ENCODE data around the gene SYNGR4.
"Not testable (repeated sequence)": the region's sequence is repeated elsewhere in the genome, so short reads cannot be mapped to it uniquely, and the experiment has no call there.

Gene SYNGR4

DNA sequence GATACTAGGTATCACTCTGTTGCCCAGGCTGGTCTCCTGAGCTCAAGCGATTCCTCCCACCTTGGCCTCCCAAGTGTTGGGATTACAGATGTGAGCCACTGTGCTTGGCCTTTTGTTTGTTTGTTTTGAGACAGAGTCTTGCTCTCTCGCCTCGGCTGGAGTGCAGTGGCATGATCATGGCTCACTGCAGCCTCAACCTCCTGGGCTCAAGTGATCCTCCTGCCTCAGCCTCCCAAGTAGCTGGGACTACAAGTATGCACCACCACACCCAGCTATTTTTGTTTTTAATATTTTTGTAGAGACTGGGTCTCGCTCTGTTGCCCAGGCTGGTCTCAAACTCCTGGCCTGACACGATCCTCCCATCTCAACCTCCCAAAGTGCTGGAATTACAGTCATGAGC lies 7.6 kb downstream of the SYNGR4 start:
- not testable (repeated sequence) for DNase-seq

DNA sequence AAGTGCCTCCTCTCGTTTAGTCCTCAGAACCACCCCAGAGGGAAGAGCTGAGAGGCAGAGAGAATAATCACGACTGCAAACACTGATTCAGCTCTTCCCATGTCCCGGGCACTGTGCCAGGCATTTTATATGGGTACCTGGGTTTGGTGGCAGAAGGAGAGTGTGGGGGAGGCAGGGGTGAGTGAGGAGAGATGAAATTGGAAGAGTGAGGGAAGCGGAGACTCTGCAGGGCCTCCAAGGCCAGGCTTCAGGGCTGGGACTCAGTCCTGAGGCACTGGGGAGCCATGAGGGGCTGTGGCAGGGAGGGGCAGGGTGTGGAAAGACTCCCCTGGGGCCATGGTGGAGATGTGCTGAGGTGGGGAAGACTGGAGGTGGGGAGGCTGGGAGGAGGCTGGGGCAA lies 8.7 kb downstream of the SYNGR4 start:
- DNase-seq: no peak

GRCh38 chr19:48373567-48373966 lies 9.4 kb downstream of the SYNGR4 start:
- no peak for DNase-seq

DNA sequence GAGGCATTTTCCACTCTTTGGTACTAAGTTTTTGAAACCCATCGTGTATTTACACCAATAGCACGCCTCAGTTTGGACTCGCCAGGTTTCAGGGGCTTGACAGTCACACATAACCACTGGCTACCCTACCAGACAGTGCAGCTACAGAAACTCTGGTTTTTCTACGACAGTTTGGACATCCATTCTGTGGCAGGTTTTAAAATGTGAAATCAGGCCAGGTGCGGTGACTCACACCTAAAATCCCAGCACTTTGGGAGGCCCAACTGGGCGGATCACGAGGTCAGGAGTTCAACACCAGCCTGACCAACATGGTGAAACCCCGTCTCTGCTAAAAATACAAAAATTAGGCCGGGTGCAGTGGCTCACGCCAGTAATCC lies 14.0 kb downstream of the SYNGR4 start:
- DNase-seq: no peak

GRCh38 chr19:48379058-48379457 lies 14.9 kb downstream of the SYNGR4 start:
- DNase-seq: no peak

- DNase-seq: no peak
These were observed 17.2 kb downstream of the SYNGR4 start for GRCh38 chr19:48381178-48381950.

- DNase-seq: no peak
These were observed 18.1 kb downstream of the SYNGR4 start for GRCh38 chr19:48382286-48382685.

GRCh38 chr19:48385461-48386087 lies 21.4 kb downstream of the SYNGR4 start:
- no peak for DNase-seq

GRCh38 chr19:48386981-48387380 lies 22.8 kb downstream of the SYNGR4 start:
- no peak for DNase-seq

DNA sequence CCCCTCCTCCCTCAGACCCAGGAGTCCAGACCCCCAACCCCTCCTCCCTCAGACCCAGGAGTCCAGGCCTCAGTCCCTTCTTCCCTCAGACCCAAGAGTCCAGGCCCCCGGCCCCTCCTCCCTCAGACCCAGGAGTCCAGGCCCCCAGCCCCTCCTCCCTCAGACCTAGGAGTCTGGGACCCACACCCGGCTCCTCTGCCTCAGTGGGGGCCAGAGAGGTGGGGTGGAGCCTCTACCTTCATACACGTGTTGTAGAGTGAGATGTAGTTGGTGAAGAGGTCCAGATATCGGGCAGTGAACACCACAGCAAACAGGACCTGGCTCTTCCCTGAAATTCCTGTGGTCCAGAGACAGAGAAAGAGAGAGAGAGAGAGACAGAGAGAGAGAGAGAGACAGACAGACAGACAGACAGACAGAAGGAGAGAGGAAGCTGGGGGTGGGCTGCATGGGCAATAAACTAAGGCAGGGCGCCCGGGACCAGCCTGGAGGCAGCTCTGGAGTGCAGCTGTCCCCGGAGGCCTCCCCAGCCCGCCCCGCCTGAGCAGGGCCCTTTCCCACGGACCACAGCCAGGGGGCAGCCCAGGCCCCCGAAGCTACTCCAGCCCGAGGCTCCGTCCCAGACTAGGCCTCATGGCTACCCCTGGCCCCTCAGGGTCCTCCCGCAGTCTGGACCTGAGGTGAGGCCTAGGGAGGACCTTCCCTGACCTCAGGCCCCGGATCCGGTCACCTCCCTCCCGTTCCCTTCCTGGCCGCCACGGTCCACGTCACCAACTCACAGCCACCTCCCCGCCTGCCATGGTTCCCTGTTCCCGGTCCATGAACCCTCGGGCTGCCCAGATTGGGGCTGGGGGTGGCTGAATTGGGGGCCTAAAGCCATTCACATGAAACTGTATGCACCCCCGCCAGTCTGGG lies 26.3 kb downstream of the SYNGR4 start:
- peak; percentile 64 for DNase-seq

DNA sequence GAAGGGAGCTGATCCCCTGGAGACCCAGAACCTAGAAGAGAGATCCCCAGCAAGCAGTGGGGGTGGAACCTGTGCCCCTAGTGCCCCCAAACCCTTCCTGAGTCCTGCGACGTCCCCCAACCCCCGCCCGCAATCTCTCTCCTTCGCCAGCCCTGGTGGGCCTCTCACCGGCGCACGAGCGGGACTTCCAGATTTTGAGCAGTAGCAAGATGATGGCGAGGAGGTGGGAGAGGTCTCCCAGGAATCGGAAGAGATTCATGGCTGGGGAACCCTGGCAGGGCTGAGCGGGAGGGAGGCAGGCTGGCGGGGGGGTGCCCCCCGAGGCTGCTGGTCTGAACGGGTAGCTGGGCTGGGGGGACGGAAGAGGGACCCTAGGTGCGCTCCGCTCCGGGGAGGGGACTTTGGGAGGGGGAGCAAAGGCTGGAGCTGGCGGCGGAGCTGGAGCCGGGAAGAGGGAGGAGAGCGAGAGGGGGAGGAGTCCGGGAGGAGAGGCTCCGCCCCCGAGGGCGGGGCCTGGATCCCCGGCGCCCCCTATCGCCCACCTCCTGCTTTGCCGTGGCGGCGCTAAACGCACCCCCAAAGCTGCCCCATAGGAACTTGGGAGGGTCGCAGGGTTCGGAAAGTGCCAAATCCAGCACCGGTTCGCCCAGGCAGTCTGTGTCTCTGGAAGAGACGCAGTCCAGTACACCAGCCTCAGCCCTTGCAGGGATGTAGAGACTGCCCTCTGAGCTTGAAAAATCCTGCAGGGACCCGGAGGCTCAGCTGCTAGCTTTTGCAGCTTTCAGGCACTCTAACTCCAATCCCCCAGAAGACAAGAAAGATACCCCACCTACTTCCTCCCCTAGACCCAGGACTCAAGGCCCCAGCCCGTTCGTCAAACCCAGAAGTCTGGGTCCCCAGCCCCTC lies 27.2 kb downstream of the SYNGR4 start, which contains the start of gene KDELR1:
Gene KDELR1, minus strand, starts transcription at position 452 of the 906 bp plus-strand sequence. Its CDS starts 193 bp downstream, at position 259.
- peak; percentile 69 for DNase-seq

- not testable (repeated sequence) for DNase-seq
These were observed 27.8 kb downstream of the SYNGR4 start for GRCh38 chr19:48392006-48392344.

DNA sequence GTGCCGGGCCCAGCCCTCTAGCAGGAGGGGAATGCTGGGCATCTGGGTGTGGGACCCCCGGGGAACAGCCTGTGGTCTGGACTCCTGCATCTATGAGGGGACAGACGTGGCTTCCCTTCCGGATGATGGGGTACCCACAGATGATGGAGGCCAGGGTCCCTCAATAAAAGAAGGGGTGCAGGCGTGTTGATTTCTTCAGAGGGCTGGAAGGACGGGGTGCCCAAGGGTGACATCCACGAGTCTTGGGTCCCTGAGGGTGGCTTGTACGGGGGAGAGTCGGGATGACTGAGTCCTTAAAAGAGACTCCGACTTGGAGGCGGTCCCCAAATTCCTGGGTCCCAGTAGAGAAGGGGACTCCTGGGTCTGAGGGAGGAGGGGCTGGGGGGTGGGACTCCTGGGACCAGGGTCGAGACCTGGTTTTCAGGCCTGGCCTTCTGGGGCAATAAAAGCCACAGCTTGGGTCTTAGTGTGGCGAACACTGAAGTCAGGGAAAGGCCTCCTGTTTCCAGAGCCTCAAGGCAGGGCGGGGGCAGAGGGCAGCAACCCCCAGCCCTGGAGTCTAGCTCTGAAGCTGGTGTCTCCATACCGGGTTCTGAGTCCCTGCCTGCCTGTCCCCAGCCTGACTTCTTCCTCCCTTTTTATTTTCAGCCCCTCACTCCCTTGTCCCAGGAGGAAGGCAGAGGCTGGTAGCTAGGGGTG lies 28.8 kb downstream of the SYNGR4 start:
- no peak for DNase-seq

DNA sequence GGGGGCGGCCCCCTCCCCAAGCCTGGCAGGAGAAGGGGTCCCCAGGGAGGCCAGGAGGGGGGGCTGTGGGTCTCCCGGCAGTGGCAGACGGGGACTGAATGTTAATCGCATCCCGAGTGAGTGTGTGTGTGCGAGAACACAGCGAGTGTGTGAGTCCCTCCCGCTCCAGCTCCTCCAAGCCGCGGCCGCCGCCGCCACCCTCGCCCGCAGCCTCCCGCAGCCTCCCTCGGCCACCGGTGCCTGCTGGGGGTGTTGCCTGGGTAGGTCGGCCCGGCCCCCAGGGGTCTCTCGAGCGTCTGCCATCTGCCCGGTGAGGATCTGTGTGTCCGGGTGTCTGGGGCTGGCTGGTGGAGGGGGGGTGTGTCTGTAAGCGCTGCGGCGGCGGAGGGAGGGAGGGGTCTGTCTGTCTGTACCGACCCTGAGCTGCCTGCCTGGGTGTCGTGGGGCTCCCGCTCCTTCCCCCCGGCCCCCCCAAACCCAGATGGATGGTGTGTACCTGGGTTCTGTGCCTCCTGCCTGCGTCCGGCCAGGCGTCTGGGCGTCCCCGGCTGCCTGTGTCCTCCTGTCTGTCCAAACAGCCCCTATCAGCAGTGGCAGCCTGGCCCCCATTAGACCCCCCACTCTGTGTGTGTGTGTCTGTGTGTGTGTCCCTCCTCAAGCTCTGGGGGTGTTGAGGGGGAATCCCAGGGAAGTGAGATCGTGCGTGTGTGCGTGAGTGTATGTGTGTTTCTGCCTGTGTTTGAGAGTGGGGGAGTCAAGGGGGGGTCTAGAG lies 29.6 kb downstream of the SYNGR4 start, which contains the start of gene GRIN2D:
Gene GRIN2D, plus strand, starts transcription at position 110 of the 772 bp plus-strand sequence. CDS start 4,725 bp downstream, outside the sequence.
- peak; percentile 41 for DNase-seq

DNA sequence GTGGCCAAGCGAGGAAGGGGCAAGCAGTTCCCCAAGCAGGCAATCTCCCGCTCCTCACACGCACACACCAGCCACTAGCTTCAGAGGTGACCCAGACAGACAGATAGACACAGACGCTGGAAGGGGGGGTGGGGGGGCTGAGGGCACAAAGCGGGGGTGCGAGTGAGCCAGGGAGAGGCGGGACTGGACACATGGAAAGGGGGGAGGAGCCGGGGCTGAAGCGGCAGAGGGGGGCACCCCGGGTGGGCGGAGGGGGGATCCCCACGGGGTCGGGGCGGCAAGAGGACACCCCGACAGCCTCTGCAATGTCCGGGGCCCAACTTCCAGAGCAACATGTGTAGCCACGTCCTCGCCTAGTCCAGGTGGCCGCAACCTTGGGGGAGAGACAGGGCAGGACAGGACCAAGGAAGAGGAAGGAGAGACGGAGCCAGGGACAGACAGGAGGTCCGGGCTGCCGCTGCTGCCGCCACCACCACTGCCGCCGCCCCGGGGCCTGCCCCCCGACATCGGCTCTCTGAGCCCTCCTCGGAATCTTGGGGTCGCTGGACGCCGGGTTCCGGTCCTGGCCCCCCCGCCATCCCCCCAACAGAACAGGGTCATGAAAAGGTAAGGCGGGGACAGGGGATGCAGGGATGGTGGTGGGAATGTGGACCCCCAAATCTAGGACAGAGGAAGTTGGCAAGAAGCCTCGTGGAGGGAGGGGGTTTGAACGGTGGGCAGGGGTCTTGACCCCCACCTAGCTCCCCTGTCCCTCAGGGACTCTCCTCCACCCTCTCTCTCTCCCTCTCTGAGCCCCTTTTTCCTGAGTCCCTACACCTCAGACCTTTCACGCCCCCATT lies 30.4 kb downstream of the SYNGR4 start:
- DNase-seq: no peak

DNA sequence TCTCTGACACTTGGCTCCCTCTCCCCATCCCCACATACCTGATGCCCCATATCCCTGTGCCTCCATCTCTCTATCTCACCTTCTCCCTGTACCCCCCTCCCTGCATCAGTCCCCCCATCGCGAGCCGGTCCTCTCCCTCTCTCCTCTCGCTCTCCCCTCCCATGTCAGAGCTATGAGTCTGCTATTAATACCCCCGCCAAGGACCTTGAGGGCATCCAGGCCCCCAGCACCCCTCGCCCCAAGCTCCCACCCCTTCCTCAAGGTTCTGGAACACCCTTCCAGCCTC lies 30.9 kb downstream of the SYNGR4 start:
- DNase-seq: no peak

DNA sequence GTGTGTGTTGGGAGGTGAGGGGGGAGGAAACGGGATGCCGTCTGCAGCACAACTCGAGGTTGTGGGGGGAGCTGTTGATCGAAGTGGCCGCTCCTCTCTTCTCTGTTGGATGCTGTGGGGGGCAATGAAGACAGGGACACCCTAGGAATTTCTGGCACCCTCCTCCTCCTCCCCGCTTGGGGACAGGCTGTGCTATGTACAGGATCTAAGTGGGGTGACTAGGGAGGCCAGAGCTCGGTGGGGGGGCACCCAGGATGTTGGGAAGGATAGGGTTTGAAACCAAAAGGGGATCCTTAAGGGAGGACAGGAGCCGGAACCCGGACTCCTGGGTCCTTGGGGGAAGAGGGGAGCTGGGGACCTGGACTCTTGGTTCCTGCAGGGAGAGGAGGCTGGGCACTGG lies 31.3 kb downstream of the SYNGR4 start:
- DNase-seq: no peak

GRCh38 chr19:48396016-48396823 lies 32.1 kb downstream of the SYNGR4 start:
- DNase-seq: no peak

DNA sequence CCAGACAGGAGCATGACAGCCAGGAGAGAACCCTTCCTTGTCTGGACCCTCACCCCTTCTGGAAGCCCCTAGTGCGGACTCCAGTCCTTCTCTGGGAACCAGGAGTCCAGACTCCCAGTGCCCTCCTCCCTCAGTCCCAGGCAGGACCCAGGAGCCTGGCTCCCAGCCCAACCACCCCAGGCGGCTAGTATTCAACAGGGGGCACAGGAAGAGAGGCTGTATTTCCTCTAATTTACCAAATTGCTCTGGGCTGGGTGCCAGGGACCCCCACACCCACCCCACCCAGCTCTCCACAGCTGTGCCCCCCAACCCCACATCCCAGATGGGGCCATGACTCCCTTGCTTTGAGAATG lies 32.6 kb downstream of the SYNGR4 start:
- DNase-seq: no peak

All from fibroblast of skin of back (primary cell).